Tibial nerve (tissue), 3 donors: ENCODE results near the gene TYMS.

Source experiments
- CTCF ChIP-seq, 5 experiments: fragments of 200-600 bp in 3 of 5; fragments of 450-650 bp in 2 of 5; sonication (generic) in 3 of 5; IDR thresholded peaks; one replicate each; pipeline ENCODE4 v1.5.1; 2016 to 2019; ENCODE audit warnings: antibody characterized with exemption in 5 of 5, mild to moderate bottlenecking in 3 of 5, moderate library complexity in 2 of 5
- POLR2A ChIP-seq, 2 donors: fragments of 450-650 bp; IDR thresholded peaks; one replicate each; pipeline ENCODE4 v1.6.1; 2017; ENCODE audit warnings: antibody characterized with exemption in 2 of 2, mild to moderate bottlenecking in 2 of 2, moderate library complexity in 2 of 2

- TF ChIP-seq CTCF (IDR thresholded peaks at IDR 0.05) (no peak), POLR2A (IDR thresholded peaks at IDR 0.05) (no peak)
Observed at GRCh38 chr18:662197-662596, 4.7 kb downstream of the TYMS start.
